CD4-positive, CD25-positive, alpha-beta regulatory T cell (primary cell): ENCODE results near the gene E2F6. TPM values are rescaled to one million over a fixed set of nuclear protein-coding genes. Genes with fewer than 3 reads are reported as not detected.

Experiments
- ATAC-seq, 2 donors: fragments of 150-1000 bp; cut with Tn5 transposase; one replicate each; pipeline ENCODE4 v1.10.0; 2021; ENCODE audit warnings: low read depth in 2 of 2, moderate number of reproducible peaks in 2 of 2, moderate library complexity in 1 of 2
- DNase-seq, 3 donors: peaks; one replicate each; pipeline versions ENCODE4 v3.0.0 to v3.0.0-alpha.2; 2012 to 2022; ENCODE audit warnings: mixed read lengths in 1 of 3
- H3K27ac ChIP-seq: one replicate; pipeline ENCODE4 v1.7.0; 2013; ENCODE audit warnings: mild to moderate bottlenecking, low read length; ENCODE audit not compliant: insufficient read depth, poor library complexity, severe bottlenecking
- H3K27me3 ChIP-seq: one replicate; pipeline ENCODE4 v1.7.0; 2013; ENCODE audit warnings: low read length; ENCODE audit not compliant: control insufficient read depth, insufficient read depth
- H3K36me3 ChIP-seq: one replicate; pipeline ENCODE4 v1.7.0; 2013; ENCODE audit warnings: mild to moderate bottlenecking, low read length, moderate library complexity; ENCODE audit not compliant: control insufficient read depth, insufficient read depth
- H3K4me1 ChIP-seq: 2 replicates; pipeline ENCODE4 v1.7.0; 2013; ENCODE audit warnings: mild to moderate bottlenecking, low read length; ENCODE audit not compliant: insufficient read depth, control insufficient read depth, poor library complexity, severe bottlenecking
- H3K4me3 ChIP-seq: one replicate; pipeline ENCODE4 v1.7.0; 2013; ENCODE audit warnings: low read depth, mild to moderate bottlenecking, low read length, moderate library complexity
- H3K9me3 ChIP-seq, 2 experiments: 1 replicate in 1 of 2; 2 replicates in 1 of 2; pipeline ENCODE4 v1.7.0; 2013; ENCODE audit warnings: low read length in 2 of 2, mild to moderate bottlenecking in 1 of 2, moderate library complexity in 1 of 2; ENCODE audit not compliant: control insufficient read depth in 2 of 2
- H3K27ac Mint-ChIP-seq, 3 donors: one replicate each; pipeline ENCODE4 v1.8.0; 2020 to 2022; ENCODE audit warnings: mild to moderate bottlenecking in 3 of 3, mixed read lengths in 3 of 3, moderate library complexity in 2 of 3
- H3K27me3 Mint-ChIP-seq: one replicate; pipeline ENCODE4 v1.8.0; 2022; ENCODE audit warnings: mild to moderate bottlenecking, mixed read lengths
- H3K36me3 Mint-ChIP-seq: one replicate; pipeline ENCODE4 v1.8.0; 2020; ENCODE audit warnings: mixed read lengths
- H3K4me1 Mint-ChIP-seq, 4 donors: one replicate each; pipeline ENCODE4 v1.8.0; 2020 to 2022; ENCODE audit warnings: mixed read lengths in 4 of 4, mild to moderate bottlenecking in 1 of 4
- H3K4me3 Mint-ChIP-seq, 4 donors: one replicate each; pipeline ENCODE4 v1.8.0; 2020 to 2022; ENCODE audit warnings: mild to moderate bottlenecking in 4 of 4, mixed read lengths in 4 of 4, moderate library complexity in 3 of 4
- H3K9me3 Mint-ChIP-seq, 7 donors: one replicate each; pipeline ENCODE4 v1.8.0; 2020 to 2022; ENCODE audit warnings: mixed read lengths in 7 of 7, mild to moderate bottlenecking in 3 of 7, moderate library complexity in 2 of 7
- polyA plus RNA-seq, 4 donors: library from polyadenylated mRNA; unstranded; fragments of 300-500 nt; fragmentation: Illumina TruSeq; gene quantifications; one replicate each; pipeline ENCODE4 v1.2.3, GENCODE V29; 2021
- total RNA-seq: library from RNA; stranded (reverse); gene quantifications from one replicate; pipeline ENCODE4 v1.2.3, GENCODE V29; 2022

Gene E2F6
- total and polyA plus RNA-seq, 5 donors from 2014 or later, result 1.7 to 6.7 (median 3.7) TPM

GRCh38 chr2:11404376-11405073, 61.4 kb downstream of the E2F6 start:
- H3K36me3 Mint-ChIP-seq, result no peaks in the 10 kb centered on the region
- H3K36me3 ChIP-seq, result no peaks in the 10 kb centered on the region
- H3K4me3 ChIP-seq, result no peak overlapping the region
- no peak overlapping the region for H3K27ac Mint-ChIP-seq
- H3K27me3 ChIP-seq, result no peaks in the 10 kb centered on the region
- peaks cover 14% of the 10 kb centered on the region for H3K27me3 Mint-ChIP-seq
- H3K9me3 Mint-ChIP-seq, result no peaks in the 10 kb centered on the region
- no peaks in the 10 kb centered on the region for H3K9me3 ChIP-seq
- no peaks in the 10 kb centered on the region for H3K4me1 ChIP-seq
- no peak overlapping the region for H3K4me3 Mint-ChIP-seq
- H3K4me1 Mint-ChIP-seq, result no peaks in the 10 kb centered on the region
- DNase-seq, result no peak
- ATAC-seq, result no peak
- no peak overlapping the region for H3K27ac ChIP-seq

DNA sequence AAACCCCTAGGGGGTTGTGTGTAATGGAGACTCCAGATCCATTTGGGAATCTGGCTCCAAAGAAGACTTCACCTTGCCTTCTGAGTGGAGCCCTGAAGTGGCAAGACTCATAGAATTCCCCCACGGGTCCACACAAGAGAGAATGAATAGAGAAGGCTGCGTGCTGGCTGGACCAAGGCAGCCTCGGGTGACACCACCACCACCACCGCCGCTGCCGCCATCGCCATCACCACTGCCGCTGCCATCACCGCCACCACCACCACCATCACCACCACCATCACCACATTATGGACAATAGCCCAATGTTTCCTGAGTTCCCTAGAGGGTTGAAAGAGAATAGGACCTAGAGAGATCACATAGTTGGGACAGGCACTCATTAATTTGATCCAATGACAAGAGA, 63.5 kb downstream of the E2F6 start:
- Mint-ChIP-seq H3K27ac (no peak overlapping the region), H3K9me3 (no peaks in the 10 kb centered on the region), H3K4me3 (no peak overlapping the region), H3K27me3 (peaks cover 14% of the 10 kb centered on the region), H3K4me1 (no peaks in the 10 kb centered on the region), H3K36me3 (no peaks in the 10 kb centered on the region)
- DNase-seq (no peak), ATAC-seq (no peak)
- no peak overlapping the region for H3K27ac ChIP-seq
- H3K36me3 ChIP-seq, result no peaks in the 10 kb centered on the region
- H3K27me3 ChIP-seq, result no peaks in the 10 kb centered on the region
- H3K4me1 ChIP-seq, result no peaks in the 10 kb centered on the region
- no peak overlapping the region for H3K4me3 ChIP-seq
- no peaks in the 10 kb centered on the region for H3K9me3 ChIP-seq

GRCh38 chr2:11399438-11399762, 66.6 kb downstream of the E2F6 start:
- DNase-seq (no peak), ATAC-seq (no peak)
- Mint-ChIP-seq H3K4me3 (no peak overlapping the region), H3K27ac (no peak overlapping the region), H3K27me3 (peaks cover 15% of the 10 kb centered on the region), H3K4me1 (no peaks in the 10 kb centered on the region), H3K36me3 (no peaks in the 10 kb centered on the region), H3K9me3 (no peaks in the 10 kb centered on the region)
- Histone ChIP-seq H3K36me3 (no peaks in the 10 kb centered on the region), H3K27me3 (no peaks in the 10 kb centered on the region), H3K27ac (no peak overlapping the region), H3K4me1 (no peaks in the 10 kb centered on the region), H3K4me3 (no peak overlapping the region), H3K9me3 (no peaks in the 10 kb centered on the region)

DNA sequence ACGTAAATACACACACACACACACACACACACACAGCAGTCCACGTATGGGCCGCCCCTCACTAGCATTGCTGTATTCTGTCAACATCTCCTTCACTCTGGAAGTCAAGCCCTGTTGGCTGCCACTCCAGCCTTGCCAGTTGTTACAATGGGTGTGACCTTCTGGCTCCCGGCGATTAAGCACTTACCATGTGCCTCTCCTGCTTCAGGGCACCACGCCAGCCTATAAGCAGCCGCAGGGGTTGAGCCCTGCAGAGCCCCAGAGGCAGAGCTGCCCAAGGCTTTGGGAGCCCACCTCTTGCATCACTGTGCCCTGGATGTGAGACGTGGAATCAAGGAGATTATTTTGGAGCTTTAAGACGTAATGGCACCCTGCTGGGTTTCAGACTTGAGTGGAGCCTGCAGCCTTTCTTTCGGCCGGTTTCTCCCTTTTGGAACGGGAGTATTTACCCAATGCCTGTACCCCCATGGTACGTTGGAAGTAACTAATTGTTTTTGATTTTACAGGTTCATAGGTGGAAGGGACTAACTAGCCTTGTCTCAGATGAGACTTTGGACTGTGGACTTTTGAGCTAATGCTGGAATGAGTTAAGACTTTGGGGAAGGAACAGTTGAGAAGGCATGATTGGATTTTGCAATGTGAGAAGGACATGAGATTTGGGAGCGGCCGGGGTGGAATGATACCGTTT, 67.1 kb downstream of the E2F6 start:
- Mint-ChIP-seq H3K9me3 (no peaks in the 10 kb centered on the region), H3K4me3 (no peak overlapping the region), H3K27ac (no peak overlapping the region), H3K4me1 (no peaks in the 10 kb centered on the region), H3K27me3 (peaks cover 15% of the 10 kb centered on the region), H3K36me3 (no peaks in the 10 kb centered on the region)
- no peaks in the 10 kb centered on the region for H3K27me3 ChIP-seq
- no peak for ATAC-seq
- no peaks in the 10 kb centered on the region for H3K4me1 ChIP-seq
- H3K9me3 ChIP-seq, result no peaks in the 10 kb centered on the region
- H3K36me3 ChIP-seq, result no peaks in the 10 kb centered on the region
- no peak overlapping the region for H3K27ac ChIP-seq
- DNase-seq, result no peak
- no peak overlapping the region for H3K4me3 ChIP-seq

- Histone ChIP-seq H3K4me1 (no peaks in the 10 kb centered on the region), H3K9me3 (no peaks in the 10 kb centered on the region), H3K27me3 (no peaks in the 10 kb centered on the region), H3K27ac (no peak overlapping the region), H3K36me3 (no peaks in the 10 kb centered on the region), H3K4me3 (no peak overlapping the region)
- Mint-ChIP-seq H3K4me3 (no peak overlapping the region), H3K36me3 (no peaks in the 10 kb centered on the region), H3K9me3 (no peaks in the 10 kb centered on the region), H3K27me3 (peaks cover 15% of the 10 kb centered on the region), H3K4me1 (no peaks in the 10 kb centered on the region), H3K27ac (no peak overlapping the region)
- ATAC-seq, result no peak
- DNase-seq, result no peak
These were observed 68.4 kb downstream of the E2F6 start for GRCh38 chr2:11397513-11397912.

DNA sequence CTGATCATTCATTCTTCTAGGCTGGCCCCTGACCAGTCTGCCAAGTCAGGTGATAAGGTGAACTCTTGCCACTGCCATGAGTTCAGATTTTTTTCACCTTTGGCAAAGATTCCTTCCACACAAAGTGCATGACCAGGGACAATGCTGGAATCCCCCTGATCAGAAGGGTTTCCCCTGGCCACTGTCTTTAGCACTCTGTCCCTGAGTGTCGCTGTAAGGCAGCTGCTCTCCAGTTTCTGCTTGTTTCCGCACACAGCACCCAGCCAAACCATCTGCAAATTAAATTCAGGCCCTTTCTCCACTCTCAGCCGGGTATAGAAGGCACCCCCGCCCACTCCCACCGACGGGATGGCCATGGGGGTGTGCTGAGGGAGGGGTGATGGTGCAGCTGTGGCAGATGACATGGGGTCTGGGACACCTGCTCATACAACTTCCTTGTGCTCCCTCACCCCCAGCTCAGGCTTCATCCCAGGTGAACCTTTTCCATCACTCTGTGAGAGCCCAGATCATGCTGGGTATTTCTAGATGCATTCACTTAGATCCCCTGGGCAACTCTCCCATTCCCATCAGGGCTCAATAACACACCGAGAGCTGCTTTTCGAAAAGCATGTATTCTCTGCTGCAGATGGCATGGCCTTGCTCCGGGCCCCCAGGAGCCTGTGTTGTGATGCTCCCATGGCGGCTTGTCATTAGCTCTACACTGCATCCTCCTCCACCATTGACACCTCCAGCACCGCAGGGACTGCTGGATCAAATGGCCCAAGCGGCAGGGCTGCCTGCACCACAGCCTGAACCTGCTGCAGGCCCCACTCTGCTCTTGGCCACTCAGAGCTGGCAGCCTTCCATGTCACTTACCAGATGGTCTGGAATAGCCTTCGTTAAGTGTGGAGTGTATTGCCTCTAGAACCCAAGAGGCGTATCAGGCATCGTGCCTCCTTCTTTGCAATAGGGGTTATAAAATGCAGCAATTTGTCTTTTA, 69.2 kb downstream of the E2F6 start:
- Histone ChIP-seq H3K4me3 (no peak overlapping the region), H3K4me1 (no peaks in the 10 kb centered on the region), H3K27ac (no peak overlapping the region), H3K9me3 (no peaks in the 10 kb centered on the region), H3K27me3 (no peaks in the 10 kb centered on the region), H3K36me3 (no peaks in the 10 kb centered on the region)
- no peaks in the 10 kb centered on the region for H3K9me3 Mint-ChIP-seq
- no peak for DNase-seq
- ATAC-seq, result no peak
- H3K4me3 Mint-ChIP-seq, result no peak overlapping the region
- H3K27ac Mint-ChIP-seq, result no peak overlapping the region
- H3K27me3 Mint-ChIP-seq, result peaks cover 15% of the 10 kb centered on the region
- no peaks in the 10 kb centered on the region for H3K36me3 Mint-ChIP-seq
- H3K4me1 Mint-ChIP-seq, result no peaks in the 10 kb centered on the region

GRCh38 chr2:11396021-11396420, 69.9 kb downstream of the E2F6 start:
- no peaks in the 10 kb centered on the region for H3K36me3 ChIP-seq
- H3K9me3 ChIP-seq, result no peaks in the 10 kb centered on the region
- ATAC-seq, result no peak
- no peak overlapping the region for H3K4me3 Mint-ChIP-seq
- no peak overlapping the region for H3K27ac Mint-ChIP-seq
- no peaks in the 10 kb centered on the region for H3K4me1 ChIP-seq
- no peak overlapping the region for H3K4me3 ChIP-seq
- no peaks in the 10 kb centered on the region for H3K36me3 Mint-ChIP-seq
- no peak for DNase-seq
- no peaks in the 10 kb centered on the region for H3K27me3 ChIP-seq
- no peaks in the 10 kb centered on the region for H3K9me3 Mint-ChIP-seq
- peaks cover 15% of the 10 kb centered on the region for H3K27me3 Mint-ChIP-seq
- no peak overlapping the region for H3K27ac ChIP-seq
- H3K4me1 Mint-ChIP-seq, result no peaks in the 10 kb centered on the region
